Right atrium auricular region (tissue), 2 donors: ENCODE data around the gene C11orf21. TPM values are rescaled to one million over a fixed set of nuclear protein-coding genes. Genes with fewer than 3 reads are reported as not detected.

ENCODE experiments used
- DNase-seq: peaks from one replicate; pipeline ENCODE4 v3.0.0-alpha.2; 2019; ENCODE audit warnings: low spot score
- H3K27ac ChIP-seq, 2 donors: fragments of 200-600 bp; sonication (generic); 1 replicate in 1 of 2; 2 replicates in 1 of 2; pipeline ENCODE4 v1.5.1; 2016 to 2019
- H3K27me3 ChIP-seq, 2 donors: fragments of 200-600 bp; sonication (generic); one replicate each; pipeline versions ENCODE4 v1.5.1 to v1.6.0; 2017 to 2019
- H3K36me3 ChIP-seq: fragments of 200-600 bp; sonication (generic); one replicate; pipeline ENCODE4 v1.5.1; 2016
- H3K4me1 ChIP-seq, 2 donors: fragments of 200-600 bp; sonication (generic); one replicate each; pipeline versions ENCODE4 v1.5.1 to v1.6.0; 2017 to 2019
- H3K4me3 ChIP-seq, 2 donors: fragments of 200-600 bp; sonication (generic); 1 replicate in 1 of 2; 2 replicates in 1 of 2; pipeline ENCODE4 v1.5.1; 2017 to 2019; ENCODE audit warnings: mild to moderate bottlenecking in 1 of 2, moderate library complexity in 1 of 2
- H3K9me3 ChIP-seq, 2 donors: fragments of 200-600 bp; sonication (generic); one replicate each; pipeline ENCODE4 v1.5.1; 2019
- CTCF ChIP-seq, 2 donors: fragments of 200-600 bp; sonication (generic); IDR thresholded peaks; one replicate each; pipeline ENCODE4 v1.5.1; 2019; ENCODE audit warnings: antibody characterized with exemption in 2 of 2
- total RNA-seq, 2 donors: library from RNA; depleted of rRNA; stranded (reverse); fragments of >200 nt; gene quantifications; one replicate each; pipeline ENCODE4 v1.1.0, GENCODE V29; 2016

The C11orf21 gene
- total RNA-seq, 2 donors from 2014 or later = 1.4 to 11.9 TPM

- no peak for TF ChIP-seq CTCF (IDR thresholded peaks at IDR 0.05)
- no peaks in the 10 kb centered on the region for H3K36me3 ChIP-seq
- H3K27me3 ChIP-seq = peaks cover 9 to 30% of the 10 kb centered on the region in 2 donors
- no peak for DNase-seq
- peaks cover 0 to 31% of the 10 kb centered on the region in 2 donors for H3K4me1 ChIP-seq
- H3K27ac ChIP-seq = no peak overlapping the region
- no peaks in the 10 kb centered on the region for H3K9me3 ChIP-seq
- no peak overlapping the region for H3K4me3 ChIP-seq
Observed at GRCh38 chr11:2271327-2272227, 30.1 kb downstream of the C11orf21 start.

GRCh38 chr11:2271077-2271326 is 30.7 kb downstream of the C11orf21 start:
- no peak for TF ChIP-seq CTCF (IDR thresholded peaks at IDR 0.05)
- Histone ChIP-seq H3K9me3 (no peaks in the 10 kb centered on the region), H3K27ac (no peak overlapping the region), H3K36me3 (no peaks in the 10 kb centered on the region), H3K4me1 (peaks cover 0 to 31% of the 10 kb centered on the region in 2 donors), H3K27me3 (peaks cover 9 to 30% of the 10 kb centered on the region in 2 donors), H3K4me3 (peak overlapping the region in 1 of 2 donors; percentile 52)
- peak; percentile 56 for DNase-seq

- H3K9me3 ChIP-seq = no peaks in the 10 kb centered on the region
- peaks cover 0 to 31% of the 10 kb centered on the region in 2 donors for H3K4me1 ChIP-seq
- TF ChIP-seq CTCF (IDR thresholded peaks at IDR 0.05) = no peak
- peak within 1 kb of the TSS; percentile 36 to 52 for H3K4me3 ChIP-seq
- H3K36me3 ChIP-seq = no peaks in the 10 kb centered on the region
- peak; percentile 42 for DNase-seq
- H3K27ac ChIP-seq = no peak within 1 kb of the TSS
- H3K27me3 ChIP-seq = peaks cover 9 to 30% of the 10 kb centered on the region in 2 donors
Observed at GRCh38 chr11:2270322-2271076, 31.2 kb downstream of the C11orf21 start, which contains the start of gene ASCL2. Gene ASCL2 (minus strand): TSS chr11:2270588. CDS start chr11:2270332, 256 bp downstream.

GRCh38 chr11:2269601-2270321 is 32.0 kb downstream of the C11orf21 start:
- Histone ChIP-seq H3K4me3 (peak overlapping the region; percentile 36 to 52), H3K36me3 (no peaks in the 10 kb centered on the region), H3K4me1 (peaks cover 0 to 31% of the 10 kb centered on the region in 2 donors), H3K27ac (no peak overlapping the region), H3K9me3 (no peaks in the 10 kb centered on the region), H3K27me3 (peaks cover 9 to 30% of the 10 kb centered on the region in 2 donors)
- peak in 1 of 2 donors; percentile 35 for TF ChIP-seq CTCF (IDR thresholded peaks at IDR 0.05)
- peak; percentile 50 for DNase-seq

- no peak for TF ChIP-seq CTCF (IDR thresholded peaks at IDR 0.05)
- Histone ChIP-seq H3K4me1 (peaks cover 0 to 31% of the 10 kb centered on the region in 2 donors), H3K9me3 (no peaks in the 10 kb centered on the region), H3K27me3 (peaks cover 9 to 30% of the 10 kb centered on the region in 2 donors), H3K4me3 (peak overlapping the region; percentile 36 to 52), H3K36me3 (no peaks in the 10 kb centered on the region), H3K27ac (no peak overlapping the region)
- DNase-seq = peak; percentile 59
Observed at GRCh38 chr11:2268729-2269600, 32.8 kb downstream of the C11orf21 start.
